T-helper 17 cell (primary cell): ENCODE results near the gene LOX. TPM values are rescaled to one million over a fixed set of nuclear protein-coding genes. Genes with fewer than 3 reads are reported as not detected.
A peak's percentile ranks its signal among the peaks of the same experiment; 100 is the strongest.

ENCODE experiments used
- ATAC-seq: fragments of 150-1000 bp; cut with Tn5 transposase; 2 replicates; pipeline ENCODE4 v1.10.0; 2021; ENCODE audit warnings: mild to moderate bottlenecking, moderate library complexity
- DNase-seq, 3 donors: peaks; one replicate each; pipeline versions ENCODE4 v3.0.0 to v3.0.0-alpha.2; 2020 to 2021
- H3K9me3 ChIP-seq: one replicate; pipeline ENCODE4 v1.7.0; 2013; ENCODE audit warnings: low read length, mild to moderate bottlenecking; ENCODE audit not compliant: control insufficient read depth, poor library complexity, severe bottlenecking
- H3K27ac Mint-ChIP-seq: one replicate; pipeline ENCODE4 v1.8.0; 2022; ENCODE audit warnings: mild to moderate bottlenecking, moderate library complexity, mixed read lengths
- H3K27me3 Mint-ChIP-seq: one replicate; pipeline ENCODE4 v1.8.0; 2022; ENCODE audit warnings: mixed read lengths
- H3K36me3 Mint-ChIP-seq: one replicate; pipeline ENCODE4 v1.8.0; 2022; ENCODE audit warnings: low read depth, mixed read lengths
- H3K4me1 Mint-ChIP-seq: one replicate; pipeline ENCODE4 v1.8.0; 2022; ENCODE audit warnings: mild to moderate bottlenecking, mixed read lengths
- H3K4me3 Mint-ChIP-seq: one replicate; pipeline ENCODE4 v1.8.0; 2022; ENCODE audit warnings: mild to moderate bottlenecking, moderate library complexity, mixed read lengths
- total RNA-seq, 4 donors: library from RNA in 2 of 4; stranded (reverse) in 2 of 4; gene quantifications; one replicate each; pipeline ENCODE4 v1.2.3 and lab custom pipeline; 2022 to 2026

The LOX gene
- total RNA-seq, 2 donors from 2014 or later, result 0.65 TPM; not detected in 1

DNA sequence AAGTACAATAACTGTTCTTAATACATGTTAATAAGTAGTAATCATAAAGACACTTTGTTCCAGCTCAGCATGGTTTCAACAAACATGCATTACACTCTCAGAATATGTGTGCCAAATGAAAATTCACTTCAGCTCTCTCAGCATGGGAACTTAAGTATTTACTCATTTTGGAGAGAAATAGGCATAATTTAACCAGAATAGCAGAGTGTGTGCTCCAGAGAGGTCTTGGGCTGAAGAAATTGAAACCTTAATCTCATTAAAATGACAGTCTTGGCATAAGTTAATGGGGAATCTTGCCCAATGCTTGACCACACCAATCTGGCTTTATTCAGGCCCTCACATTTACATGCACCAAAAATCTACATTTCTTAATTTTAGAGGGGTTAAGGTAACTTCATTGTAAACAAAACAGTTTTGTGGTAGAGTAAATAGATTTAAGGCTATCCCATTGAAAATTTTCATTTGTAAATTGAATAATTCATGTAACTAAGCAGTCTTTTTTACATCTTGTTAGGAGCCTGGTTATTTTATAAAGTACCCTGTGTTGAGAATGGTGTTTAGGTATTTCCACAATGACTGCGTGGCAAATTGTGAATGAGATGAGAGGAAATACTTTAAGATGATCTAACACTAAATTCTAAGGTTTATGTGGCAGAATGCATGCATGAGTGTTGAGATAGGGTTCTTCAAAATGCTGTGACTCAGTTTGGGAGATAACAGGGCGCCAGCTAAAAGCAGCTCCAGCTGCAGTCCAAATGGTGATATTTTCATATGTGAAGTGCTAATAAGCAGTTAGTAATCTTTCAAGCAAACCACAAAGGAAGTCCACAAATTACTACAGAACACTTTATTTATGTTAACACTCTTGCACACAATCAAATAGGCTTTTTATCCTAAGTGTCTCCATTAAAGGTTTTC lies 11.3 kb upstream of the LOX start:
- H3K27me3 Mint-ChIP-seq, result peaks cover 6% of the 10 kb centered on the region
- ATAC-seq (no peak), DNase-seq (no peak)
- H3K4me3 Mint-ChIP-seq, result no peak overlapping the region
- H3K4me1 Mint-ChIP-seq, result no peaks in the 10 kb centered on the region
- H3K36me3 Mint-ChIP-seq, result no peaks in the 10 kb centered on the region
- no peaks in the 10 kb centered on the region for H3K9me3 ChIP-seq
- H3K27ac Mint-ChIP-seq, result no peak overlapping the region

DNA sequence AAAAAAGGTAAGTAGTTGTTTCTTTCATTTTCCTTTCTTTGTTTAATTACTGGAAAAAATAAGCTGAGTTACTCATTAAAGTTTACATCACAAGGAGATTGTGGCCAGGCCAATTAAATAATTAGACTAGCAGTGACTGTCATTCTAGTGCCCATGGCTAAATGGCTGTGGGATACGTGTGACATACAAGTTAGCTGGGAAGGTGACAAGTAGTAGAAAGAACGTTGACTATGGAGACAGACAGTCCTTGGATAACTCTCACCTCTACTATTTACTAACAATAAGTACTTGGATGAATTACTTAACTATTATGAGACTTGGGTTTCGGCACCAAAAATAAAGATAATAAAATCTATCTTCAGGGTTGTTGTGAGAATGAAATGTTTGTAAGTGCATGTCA lies 7.0 kb upstream of the LOX start:
- DNase-seq (no peak), ATAC-seq (no peak)
- no peaks in the 10 kb centered on the region for H3K9me3 ChIP-seq
- no peaks in the 10 kb centered on the region for H3K36me3 Mint-ChIP-seq
- peaks cover 11% of the 10 kb centered on the region for H3K27me3 Mint-ChIP-seq
- H3K4me3 Mint-ChIP-seq, result no peak overlapping the region
- H3K27ac Mint-ChIP-seq, result no peak overlapping the region
- no peaks in the 10 kb centered on the region for H3K4me1 Mint-ChIP-seq

DNA sequence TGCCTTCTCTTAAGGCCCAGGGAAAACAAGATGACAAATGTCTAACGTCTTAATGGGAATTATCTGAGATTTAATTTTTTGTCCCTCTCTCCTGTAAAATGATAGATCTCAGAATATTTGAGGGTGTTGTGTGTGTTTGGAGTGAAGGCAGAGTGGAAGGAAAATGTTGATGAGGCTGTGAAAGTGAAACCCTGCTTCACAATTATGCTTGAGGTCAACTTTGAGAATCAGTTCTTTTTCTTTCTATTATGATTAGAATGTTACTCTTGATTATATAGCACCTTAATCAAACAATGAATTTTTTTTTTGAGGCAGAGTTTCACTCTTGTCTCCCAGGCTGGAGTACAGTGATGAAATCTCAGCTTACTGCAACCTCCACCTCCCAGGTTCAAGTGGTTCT lies 5.5 kb upstream of the LOX start:
- H3K27me3 Mint-ChIP-seq, result peaks cover 23% of the 10 kb centered on the region
- H3K27ac Mint-ChIP-seq, result no peak overlapping the region
- H3K36me3 Mint-ChIP-seq, result no peaks in the 10 kb centered on the region
- no peak overlapping the region for H3K4me3 Mint-ChIP-seq
- DNase-seq (no peak), ATAC-seq (no peak)
- no peaks in the 10 kb centered on the region for H3K4me1 Mint-ChIP-seq
- H3K9me3 ChIP-seq, result no peaks in the 10 kb centered on the region

DNA sequence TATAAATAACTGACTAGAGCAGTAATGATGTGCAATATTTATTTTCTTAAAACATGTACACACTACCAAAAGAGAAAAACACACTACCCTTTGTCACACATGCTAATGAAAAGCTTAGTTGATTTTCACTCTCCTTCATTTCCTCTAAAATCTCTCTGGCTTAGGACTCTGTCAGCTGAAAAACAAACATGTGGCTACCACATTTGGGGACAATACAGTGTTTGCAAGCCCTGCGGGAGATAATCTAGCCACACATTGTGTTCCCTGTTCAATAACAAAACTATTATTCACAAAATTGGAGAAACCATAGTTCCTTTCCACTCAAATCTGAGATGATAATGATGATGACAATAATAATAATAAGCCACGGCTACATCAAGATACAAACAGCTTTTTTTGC lies 3.5 kb upstream of the LOX start:
- Mint-ChIP-seq H3K27me3 (peaks cover 39% of the 10 kb centered on the region), H3K27ac (no peak overlapping the region), H3K4me3 (no peak overlapping the region), H3K36me3 (peaks cover 4% of the 10 kb centered on the region), H3K4me1 (peaks cover 11% of the 10 kb centered on the region)
- DNase-seq (no peak), ATAC-seq (no peak)
- no peaks in the 10 kb centered on the region for H3K9me3 ChIP-seq

DNA sequence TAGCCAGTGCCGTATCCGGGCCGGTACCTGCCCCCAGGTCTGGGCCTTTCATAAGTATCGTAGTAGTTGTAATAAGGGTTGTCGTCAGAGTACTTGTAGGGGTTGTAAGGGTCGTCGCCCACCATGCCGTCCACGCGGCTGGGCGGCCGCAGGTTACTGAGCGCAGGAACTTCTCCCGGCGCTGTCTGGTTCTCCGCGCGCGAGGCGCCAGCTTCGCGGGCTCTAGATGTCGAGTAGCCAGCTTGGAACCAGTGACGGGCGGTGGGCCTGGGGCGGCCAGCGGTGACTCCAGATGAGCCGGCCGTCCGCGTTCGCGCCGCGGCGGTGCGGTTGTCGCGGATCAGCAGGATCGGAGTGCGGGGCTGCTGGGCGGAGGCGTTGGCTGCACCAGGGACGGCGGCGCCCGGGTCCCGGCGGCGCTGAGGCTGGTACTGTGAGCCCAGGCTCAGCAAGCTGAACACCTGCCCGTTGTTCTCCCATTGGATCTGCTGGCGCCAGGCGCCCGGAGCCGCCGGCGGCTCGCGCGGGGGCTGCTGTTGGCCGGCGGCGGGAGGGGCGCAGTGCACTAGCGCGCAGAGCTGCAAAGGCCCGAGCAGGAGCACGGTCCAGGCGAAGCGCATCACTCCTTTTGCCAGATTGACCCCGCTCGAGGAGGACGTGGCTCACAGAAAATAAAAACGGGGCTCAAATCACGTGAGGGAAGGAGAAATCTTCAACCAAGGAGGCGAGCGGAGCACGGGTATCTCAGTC lies 518 bp downstream of the LOX start:
- peak overlapping the region; percentile 71 for H3K27ac Mint-ChIP-seq
- peaks cover 12% of the 10 kb centered on the region for H3K4me1 Mint-ChIP-seq
- H3K4me3 Mint-ChIP-seq, result peak overlapping the region; percentile 87
- DNase-seq (no peak), ATAC-seq (no peak)
- H3K27me3 Mint-ChIP-seq, result peaks cover 67% of the 10 kb centered on the region
- peaks cover 4% of the 10 kb centered on the region for H3K36me3 Mint-ChIP-seq
- no peaks in the 10 kb centered on the region for H3K9me3 ChIP-seq

DNA sequence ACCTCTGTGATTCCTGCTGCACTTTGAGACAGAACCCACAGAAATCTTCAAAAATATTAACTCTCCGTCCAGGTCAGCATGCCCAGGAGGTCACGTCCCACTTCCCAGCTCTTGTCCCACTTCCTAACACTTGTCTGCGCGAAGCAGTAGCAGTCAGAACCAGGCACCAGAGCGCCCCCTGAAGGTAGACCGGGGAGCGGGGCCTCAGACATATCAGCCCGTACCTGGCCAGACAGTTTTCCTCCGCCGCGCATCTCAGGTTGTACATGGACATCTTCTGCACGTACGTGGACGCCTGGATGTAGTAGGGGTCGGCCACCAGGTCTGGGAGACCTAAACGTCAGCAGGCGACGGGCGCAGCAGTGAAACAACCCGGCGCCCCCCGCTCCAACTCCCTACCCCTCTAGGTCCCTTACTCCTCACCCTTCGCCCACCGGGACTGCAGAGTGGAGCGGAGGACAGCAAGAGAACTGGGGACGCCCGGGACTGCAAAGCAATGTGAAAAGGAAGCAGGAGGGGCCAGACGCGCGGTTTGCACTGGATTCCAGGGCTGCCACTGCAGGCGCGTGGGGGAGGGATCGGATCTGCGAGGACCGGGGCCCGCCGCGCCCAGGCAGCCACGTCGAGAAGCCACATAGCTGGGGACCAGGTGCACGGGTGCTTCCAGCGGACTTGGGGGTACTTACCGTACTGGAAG lies 1.2 kb downstream of the LOX start:
- ATAC-seq (no peak), DNase-seq (no peak)
- Mint-ChIP-seq H3K27ac (peak overlapping the region; percentile 71), H3K4me1 (peaks cover 12% of the 10 kb centered on the region), H3K4me3 (peak overlapping the region; percentile 87), H3K36me3 (peaks cover 4% of the 10 kb centered on the region), H3K27me3 (peaks cover 61% of the 10 kb centered on the region)
- no peaks in the 10 kb centered on the region for H3K9me3 ChIP-seq

DNA sequence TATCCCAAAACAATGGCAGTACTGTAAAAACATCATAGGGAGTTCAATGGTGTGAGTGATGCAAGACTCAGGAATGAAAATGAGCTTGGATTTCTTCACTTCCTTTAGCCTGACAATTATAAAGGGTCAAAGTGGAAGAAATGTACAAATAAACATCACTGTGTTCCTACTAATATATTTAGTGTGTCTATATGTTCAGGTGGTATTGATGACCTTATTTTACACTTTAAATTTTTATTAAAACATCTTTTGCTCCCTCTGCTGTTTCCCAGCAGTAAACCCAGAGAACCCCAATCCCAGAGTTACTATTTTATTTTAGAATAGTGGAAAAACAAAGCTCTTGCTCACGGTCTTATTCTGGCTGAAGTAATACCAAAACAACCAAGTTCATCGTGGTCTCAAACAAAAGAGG lies 2.0 kb downstream of the LOX start:
- Mint-ChIP-seq H3K27me3 (peaks cover 56% of the 10 kb centered on the region), H3K4me3 (no peak overlapping the region), H3K4me1 (peaks cover 12% of the 10 kb centered on the region), H3K27ac (no peak overlapping the region), H3K36me3 (peaks cover 4% of the 10 kb centered on the region)
- DNase-seq (no peak), ATAC-seq (no peak)
- no peaks in the 10 kb centered on the region for H3K9me3 ChIP-seq

DNA sequence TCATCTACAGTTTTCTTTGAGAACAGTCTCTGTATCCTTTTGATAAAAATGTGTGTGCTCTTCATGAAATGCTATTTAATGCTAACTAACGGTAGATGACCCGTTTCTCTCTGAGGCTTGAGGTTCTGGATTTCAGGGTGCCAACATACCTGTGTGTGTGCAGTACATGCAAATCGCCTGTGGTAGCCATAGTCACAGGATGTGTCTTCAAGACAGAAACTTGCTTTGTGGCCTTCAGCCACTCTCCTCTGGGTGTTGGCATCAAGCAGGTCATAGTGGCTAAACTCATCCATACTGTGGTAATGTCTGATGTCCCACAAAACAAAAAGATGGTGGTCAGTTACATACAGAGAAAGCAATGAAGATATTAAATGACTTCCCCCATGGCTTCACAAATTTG lies 4.2 kb downstream of the LOX start:
- Mint-ChIP-seq H3K4me3 (no peak overlapping the region), H3K36me3 (peaks cover 4% of the 10 kb centered on the region), H3K4me1 (peaks cover 12% of the 10 kb centered on the region), H3K27ac (no peak overlapping the region), H3K27me3 (peaks cover 46% of the 10 kb centered on the region)
- H3K9me3 ChIP-seq, result no peaks in the 10 kb centered on the region
- DNase-seq, result no peak
- no peak for ATAC-seq

DNA sequence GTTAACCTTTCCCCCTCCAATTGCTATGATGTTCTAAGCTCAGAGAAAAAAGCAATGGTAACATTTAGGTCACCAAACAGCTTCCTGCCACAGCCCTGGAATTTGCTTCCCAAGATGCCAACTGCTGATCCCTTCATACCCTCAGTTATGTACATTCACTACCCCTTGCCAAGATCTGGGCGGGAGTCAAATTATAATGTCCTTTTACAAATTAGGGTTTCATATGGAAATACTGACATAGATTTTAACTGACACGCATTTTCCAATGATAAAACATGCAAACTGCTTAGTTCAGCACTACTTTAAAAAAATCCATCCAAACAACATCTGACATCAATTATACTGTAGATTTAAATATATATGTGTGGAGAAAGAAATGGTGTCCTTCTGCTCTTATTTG lies 5.0 kb downstream of the LOX start:
- Mint-ChIP-seq H3K4me3 (no peak overlapping the region), H3K36me3 (peaks cover 4% of the 10 kb centered on the region), H3K27ac (no peak overlapping the region), H3K27me3 (peaks cover 39% of the 10 kb centered on the region), H3K4me1 (peaks cover 9% of the 10 kb centered on the region)
- no peaks in the 10 kb centered on the region for H3K9me3 ChIP-seq
- no peak for DNase-seq
- ATAC-seq, result no peak

DNA sequence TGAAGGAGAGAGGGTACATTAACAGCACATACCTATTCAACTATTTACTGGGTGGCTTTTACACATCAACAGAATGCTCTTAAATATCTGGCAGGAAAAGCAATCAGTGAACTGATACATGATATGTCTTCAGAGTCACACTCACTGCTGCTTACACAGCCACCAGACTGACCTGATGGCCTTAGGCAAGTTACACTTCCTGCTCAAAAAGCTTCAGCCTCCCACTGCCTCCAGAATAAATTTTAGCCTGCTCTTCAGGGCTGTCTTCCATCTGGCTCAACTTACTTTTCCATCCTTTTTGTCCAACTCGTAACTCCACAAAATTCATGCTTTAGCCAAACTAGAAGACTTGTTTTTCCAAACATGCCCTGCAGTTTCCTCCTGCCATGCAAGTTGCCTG lies 10.7 kb downstream of the LOX start:
- H3K27me3 Mint-ChIP-seq, result no peaks in the 10 kb centered on the region
- DNase-seq (no peak), ATAC-seq (no peak)
- H3K36me3 Mint-ChIP-seq, result peaks cover 3% of the 10 kb centered on the region
- no peak overlapping the region for H3K4me3 Mint-ChIP-seq
- no peaks in the 10 kb centered on the region for H3K9me3 ChIP-seq
- no peaks in the 10 kb centered on the region for H3K4me1 Mint-ChIP-seq
- H3K27ac Mint-ChIP-seq, result no peak overlapping the region

DNA sequence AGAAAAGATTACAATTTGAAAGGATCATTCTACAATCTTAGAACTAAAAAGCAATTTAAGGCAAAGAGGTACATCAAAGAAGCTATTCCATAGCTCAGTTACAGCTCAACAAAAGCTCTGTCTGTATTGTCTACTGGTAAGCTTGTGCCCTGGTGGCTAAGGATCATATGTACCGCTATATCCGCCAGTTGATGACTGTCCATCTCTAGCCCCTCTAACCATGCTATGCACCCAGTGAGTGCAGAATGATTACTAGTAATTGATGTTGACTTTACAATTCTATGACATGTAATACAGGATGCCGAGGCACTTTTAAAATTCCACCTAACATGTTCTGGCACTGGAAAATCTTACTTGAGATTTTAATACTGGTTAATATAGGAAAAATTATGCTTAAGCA lies 13.1 kb downstream of the LOX start:
- DNase-seq (no peak), ATAC-seq (no peak)
- Mint-ChIP-seq H3K27me3 (no peaks in the 10 kb centered on the region), H3K27ac (no peak overlapping the region), H3K36me3 (peaks cover 3% of the 10 kb centered on the region), H3K4me1 (no peaks in the 10 kb centered on the region), H3K4me3 (no peak overlapping the region)
- H3K9me3 ChIP-seq, result no peaks in the 10 kb centered on the region

DNA sequence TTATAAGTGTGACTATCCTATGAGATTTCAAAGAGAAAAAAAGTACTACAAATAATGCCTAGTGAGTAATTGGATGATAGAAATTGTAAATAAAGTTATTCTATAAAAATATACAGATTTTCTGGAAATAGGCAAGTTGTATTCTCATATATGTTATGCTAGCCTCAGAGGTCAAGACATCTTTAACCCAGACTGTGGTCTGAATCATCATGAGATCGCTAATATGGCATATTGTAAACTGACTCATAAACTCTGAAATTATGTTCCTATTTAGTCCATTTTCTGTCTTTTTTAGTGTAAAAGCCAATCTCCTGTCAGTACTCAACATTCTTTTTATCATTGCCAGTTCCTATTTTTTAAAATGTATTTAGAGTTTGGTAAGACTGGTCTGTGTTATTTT lies 14.2 kb downstream of the LOX start:
- DNase-seq (no peak), ATAC-seq (no peak)
- no peaks in the 10 kb centered on the region for H3K9me3 ChIP-seq
- peaks cover 3% of the 10 kb centered on the region for H3K36me3 Mint-ChIP-seq
- H3K27me3 Mint-ChIP-seq, result no peaks in the 10 kb centered on the region
- no peak overlapping the region for H3K4me3 Mint-ChIP-seq
- H3K4me1 Mint-ChIP-seq, result no peaks in the 10 kb centered on the region
- H3K27ac Mint-ChIP-seq, result no peak overlapping the region

DNA sequence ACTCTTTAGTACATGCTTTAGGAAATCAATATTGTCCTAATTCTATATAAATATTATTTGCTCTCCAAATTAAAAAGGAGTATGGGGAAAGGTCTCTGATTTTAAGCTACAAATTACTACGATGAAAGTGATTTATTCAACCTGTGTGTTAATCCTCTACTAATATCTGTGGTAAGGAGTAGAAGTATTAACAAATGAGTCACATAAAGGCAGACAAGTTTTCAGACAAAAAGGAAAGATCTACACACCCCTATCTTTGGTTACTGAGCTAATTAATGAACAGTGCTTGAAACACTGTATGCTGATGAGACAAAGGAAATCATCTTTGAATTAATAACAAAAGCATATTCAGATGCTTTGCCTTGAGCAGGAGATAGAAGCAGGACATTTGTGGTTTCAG lies 15.9 kb downstream of the LOX start:
- no peak overlapping the region for H3K4me3 Mint-ChIP-seq
- no peaks in the 10 kb centered on the region for H3K36me3 Mint-ChIP-seq
- no peaks in the 10 kb centered on the region for H3K9me3 ChIP-seq
- ATAC-seq (no peak), DNase-seq (no peak)
- H3K27me3 Mint-ChIP-seq, result no peaks in the 10 kb centered on the region
- H3K27ac Mint-ChIP-seq, result no peak overlapping the region
- H3K4me1 Mint-ChIP-seq, result no peaks in the 10 kb centered on the region
